GM12801 (cell line): ENCODE results near the gene SMIM28.

Experiments
- TF ChIP-seq, protein P1 (sequence below): IDR thresholded peaks from one replicate; pipeline ENCODE4 v1.5.1; 2011; ENCODE audit warnings: control low read depth; ENCODE audit not compliant: insufficient read length; ENCODE audit errors: extremely low read depth

Gene SMIM28

GRCh38 chr6:138337076-138337475 is 40.6 kb upstream of the SMIM28 start:
- TF ChIP-seq, protein P1, sequence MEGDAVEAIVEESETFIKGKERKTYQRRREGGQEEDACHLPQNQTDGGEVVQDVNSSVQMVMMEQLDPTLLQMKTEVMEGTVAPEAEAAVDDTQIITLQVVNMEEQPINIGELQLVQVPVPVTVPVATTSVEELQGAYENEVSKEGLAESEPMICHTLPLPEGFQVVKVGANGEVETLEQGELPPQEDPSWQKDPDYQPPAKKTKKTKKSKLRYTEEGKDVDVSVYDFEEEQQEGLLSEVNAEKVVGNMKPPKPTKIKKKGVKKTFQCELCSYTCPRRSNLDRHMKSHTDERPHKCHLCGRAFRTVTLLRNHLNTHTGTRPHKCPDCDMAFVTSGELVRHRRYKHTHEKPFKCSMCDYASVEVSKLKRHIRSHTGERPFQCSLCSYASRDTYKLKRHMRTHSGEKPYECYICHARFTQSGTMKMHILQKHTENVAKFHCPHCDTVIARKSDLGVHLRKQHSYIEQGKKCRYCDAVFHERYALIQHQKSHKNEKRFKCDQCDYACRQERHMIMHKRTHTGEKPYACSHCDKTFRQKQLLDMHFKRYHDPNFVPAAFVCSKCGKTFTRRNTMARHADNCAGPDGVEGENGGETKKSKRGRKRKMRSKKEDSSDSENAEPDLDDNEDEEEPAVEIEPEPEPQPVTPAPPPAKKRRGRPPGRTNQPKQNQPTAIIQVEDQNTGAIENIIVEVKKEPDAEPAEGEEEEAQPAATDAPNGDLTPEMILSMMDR: no peak

GRCh38 chr6:138339024-138339423 is 38.7 kb upstream of the SMIM28 start:
- TF ChIP-seq, protein P1: no peak

- TF ChIP-seq, protein P1: no peak
Observed at GRCh38 chr6:138341176-138341575, 36.5 kb upstream of the SMIM28 start.

GRCh38 chr6:138343112-138343511 is 34.6 kb upstream of the SMIM28 start:
- TF ChIP-seq, protein P1: no peak

DNA sequence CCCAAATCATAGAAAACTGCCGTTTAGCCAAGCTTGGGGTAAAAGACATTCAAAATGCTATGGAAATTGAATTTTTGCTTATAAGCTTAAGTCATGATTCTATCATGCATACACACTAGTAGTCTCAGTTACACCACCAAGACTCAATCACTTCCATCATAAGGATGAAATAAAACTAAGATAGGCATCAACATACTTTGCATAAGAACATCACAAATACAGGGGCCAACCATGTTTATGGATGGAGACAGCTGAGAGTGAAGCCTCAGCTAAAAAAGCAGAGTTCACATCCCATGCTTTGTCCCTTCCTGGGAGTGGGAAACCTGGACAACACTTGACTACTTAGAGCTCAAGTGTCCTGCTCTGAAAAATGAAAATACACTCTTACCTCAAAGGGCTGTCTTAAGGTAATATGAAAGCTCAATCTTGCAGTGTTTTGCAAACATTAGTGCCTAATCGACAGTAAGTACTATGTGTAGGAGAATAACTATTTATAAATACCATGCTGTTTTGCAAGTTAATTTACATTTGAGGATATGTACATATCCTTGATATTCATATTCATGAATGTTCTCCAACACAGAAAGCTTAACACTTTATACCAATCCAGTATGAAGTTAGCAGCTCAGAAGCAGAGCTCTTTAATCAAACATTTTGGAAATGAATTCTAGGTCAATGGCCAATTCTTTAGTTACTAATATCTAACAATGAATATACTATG is 32.0 kb upstream of the SMIM28 start:
- TF ChIP-seq, protein P1: no peak

- TF ChIP-seq, protein P1: no peak
Observed at GRCh38 chr6:138346302-138347195, 31.2 kb upstream of the SMIM28 start.

DNA sequence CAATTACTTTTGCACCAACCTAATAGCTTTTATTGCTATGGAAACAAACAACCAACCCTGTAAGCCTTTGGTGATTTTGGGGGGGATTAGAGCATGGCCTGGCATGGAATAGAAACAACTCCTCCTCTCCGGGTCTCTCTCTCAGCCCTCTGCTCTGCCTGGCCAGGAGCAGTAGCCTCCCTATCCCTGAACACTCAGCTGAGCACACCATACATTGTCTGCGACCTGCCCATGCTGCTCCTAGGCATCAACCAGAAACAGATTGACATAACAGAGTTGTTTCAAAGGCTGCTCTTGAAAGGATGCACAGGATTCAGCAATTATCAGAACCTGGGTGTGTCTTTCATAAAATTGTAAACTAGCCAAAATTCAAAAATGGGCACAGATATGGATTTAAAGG is 29.8 kb upstream of the SMIM28 start:
- TF ChIP-seq, protein P1: no peak
